Lung (tissue), 12 donors: Measurements from ENCODE around the gene MPHOSPH6. TPM values are rescaled to one million over a fixed set of nuclear protein-coding genes. Genes with fewer than 3 reads are reported as not detected.
A peak's percentile ranks its signal among the peaks of the same experiment; 100 is the strongest.

Experiments used
- ATAC-seq: fragments of 200-7000 bp; cut with Tn5 transposase; one replicate; pipeline ENCODE4 v1.9.1; 2020; ENCODE audit warnings: moderate number of reproducible peaks; ENCODE audit not compliant: insufficient read depth, low FRiP score
- DNase-seq, 3 donors: peaks; one replicate each; pipeline ENCODE4 v3.0.0-alpha.2; 2013 to 2017
- H3K27ac ChIP-seq, 2 donors: one replicate each; pipeline ENCODE4 v1.5.1; 2013; ENCODE audit warnings: mild to moderate bottlenecking in 2 of 2, moderate library complexity in 2 of 2, control low read depth in 1 of 2, inconsistent platforms in 1 of 2, low read depth in 1 of 2, low read length in 1 of 2
- H3K27me3 ChIP-seq, 3 donors: one replicate each; pipeline ENCODE4 v1.5.1; 2013; ENCODE audit warnings: low read length in 2 of 3; ENCODE audit not compliant: control insufficient read depth in 3 of 3, insufficient read depth in 3 of 3
- H3K36me3 ChIP-seq, 4 donors: one replicate each; pipeline ENCODE4 v1.5.1; 2013; ENCODE audit warnings: low read length in 4 of 4, mild to moderate bottlenecking in 1 of 4, moderate library complexity in 1 of 4; ENCODE audit not compliant: control insufficient read depth in 4 of 4, insufficient read depth in 4 of 4
- H3K4me1 ChIP-seq, 5 donors: one replicate each; pipeline ENCODE4 v1.5.1; 2013; ENCODE audit warnings: low read length in 5 of 5, mild to moderate bottlenecking in 2 of 5, moderate library complexity in 1 of 5; ENCODE audit not compliant: control insufficient read depth in 5 of 5, insufficient read depth in 5 of 5
- H3K4me3 ChIP-seq: one replicate; pipeline ENCODE4 v1.5.1; 2013; ENCODE audit warnings: mild to moderate bottlenecking, control low read depth, moderate library complexity
- H3K9ac ChIP-seq, 2 donors: one replicate each; pipeline ENCODE4 v1.5.1; 2013; ENCODE audit warnings: low read length in 2 of 2, control low read depth in 1 of 2; ENCODE audit not compliant: insufficient read depth in 1 of 2
- H3K9me3 ChIP-seq, 4 donors: one replicate each; pipeline ENCODE4 v1.5.1; 2013; ENCODE audit warnings: low read length in 3 of 4, mild to moderate bottlenecking in 1 of 4, moderate library complexity in 1 of 4; ENCODE audit not compliant: control insufficient read depth in 4 of 4, insufficient read depth in 3 of 4
- WGBS, 2 donors: extraction: QIAGEN DNeasy Blood & Tissue Kit; methylation state at CpG; one replicate each; pipeline ENCODE4 v1.1.7; 2013; 5-methylcytosine and 5-hydroxymethylcytosine counted together
- polyA plus RNA-seq, 2 donors: library from polyadenylated mRNA; stranded (reverse); fragments of 200-250 nt; gene quantifications; one replicate each; pipeline ENCODE4 v1.2.1, GENCODE V29; 2013
- total RNA-seq, 2 donors: library from RNA; depleted of rRNA in 1 of 2; stranded (reverse); fragments of >200 nt in 1 of 2; gene quantifications; one replicate each; pipeline ENCODE4 v1.2.1, GENCODE V29; 2014 to 2021
- TF ChIP-seq, protein P1 (sequence below): IDR thresholded peaks from 2 replicates; pipeline ENCODE4 v1.5.1; 2012; ENCODE audit warnings: mild to moderate bottlenecking; ENCODE audit errors: control extremely low read depth, extremely low read depth
- donor health status: control.
- donor health status: control.
- donor health status: Bipolar disorder and iron deficiency.
- donor health status: healthy.
- donor health status: DM: yes; HTN: yes; CAD: no.

The MPHOSPH6 gene
- total and polyA plus RNA-seq, 4 donors, result 24.2 to 31.8 (median 30.2) TPM

DNA sequence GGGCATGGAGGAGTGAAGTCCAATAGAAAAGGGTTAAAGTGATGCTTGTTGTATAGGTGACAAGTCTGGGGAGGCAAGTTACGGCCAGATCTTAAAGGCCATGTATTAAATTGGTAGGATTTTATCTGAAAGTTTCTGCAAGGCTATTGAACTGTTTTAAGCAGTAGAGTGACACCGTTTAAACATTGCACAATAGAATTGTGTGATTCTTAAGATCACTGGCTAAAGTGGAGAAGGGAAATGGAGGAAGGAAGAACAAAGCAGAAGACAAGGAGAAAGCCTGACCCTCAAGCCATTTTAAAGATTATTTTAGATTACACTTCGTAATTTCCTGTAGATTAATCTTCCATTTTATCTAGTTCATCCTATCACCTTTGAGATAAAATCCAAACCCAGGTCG is 5.6 kb upstream of the MPHOSPH6 start:
- Histone ChIP-seq H3K27me3 (peaks cover 0 to 61% (median 59%) of the 10 kb centered on the region in 3 donors), H3K9me3 (no peaks in the 10 kb centered on the region), H3K27ac (no peak overlapping the region), H3K4me3 (no peak overlapping the region), H3K36me3 (no peaks in the 10 kb centered on the region), H3K4me1 (peaks cover 0 to under 1% (median 0%) of the 10 kb centered on the region in 5 donors), H3K9ac (no peak overlapping the region)
- DNase-seq (no peak), ATAC-seq (no peak)
- TF ChIP-seq, protein P1, sequence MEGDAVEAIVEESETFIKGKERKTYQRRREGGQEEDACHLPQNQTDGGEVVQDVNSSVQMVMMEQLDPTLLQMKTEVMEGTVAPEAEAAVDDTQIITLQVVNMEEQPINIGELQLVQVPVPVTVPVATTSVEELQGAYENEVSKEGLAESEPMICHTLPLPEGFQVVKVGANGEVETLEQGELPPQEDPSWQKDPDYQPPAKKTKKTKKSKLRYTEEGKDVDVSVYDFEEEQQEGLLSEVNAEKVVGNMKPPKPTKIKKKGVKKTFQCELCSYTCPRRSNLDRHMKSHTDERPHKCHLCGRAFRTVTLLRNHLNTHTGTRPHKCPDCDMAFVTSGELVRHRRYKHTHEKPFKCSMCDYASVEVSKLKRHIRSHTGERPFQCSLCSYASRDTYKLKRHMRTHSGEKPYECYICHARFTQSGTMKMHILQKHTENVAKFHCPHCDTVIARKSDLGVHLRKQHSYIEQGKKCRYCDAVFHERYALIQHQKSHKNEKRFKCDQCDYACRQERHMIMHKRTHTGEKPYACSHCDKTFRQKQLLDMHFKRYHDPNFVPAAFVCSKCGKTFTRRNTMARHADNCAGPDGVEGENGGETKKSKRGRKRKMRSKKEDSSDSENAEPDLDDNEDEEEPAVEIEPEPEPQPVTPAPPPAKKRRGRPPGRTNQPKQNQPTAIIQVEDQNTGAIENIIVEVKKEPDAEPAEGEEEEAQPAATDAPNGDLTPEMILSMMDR, result no peak
- 52 to 55% methylated on average over 4 of the region's 4 CpGs for WGBS, 2 donors

DNA sequence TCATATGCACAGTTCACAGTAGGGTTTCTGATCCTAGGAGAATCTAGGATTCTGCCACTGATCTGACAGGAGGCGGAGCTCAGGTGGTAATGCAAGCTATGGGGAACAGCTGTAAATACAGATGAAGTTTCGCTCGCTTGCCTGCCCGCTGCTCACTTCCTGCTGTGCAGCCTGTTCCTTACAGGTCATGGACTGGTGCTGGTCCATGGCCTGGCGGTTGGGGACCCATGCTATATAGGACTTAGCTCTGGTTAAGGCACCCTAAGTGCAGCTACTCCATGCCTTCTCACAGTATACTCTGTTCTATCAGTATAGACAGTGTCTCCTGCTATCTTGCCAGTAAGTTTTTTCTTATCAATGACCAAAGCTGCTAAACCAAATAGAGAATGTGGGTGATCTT is 2.4 kb downstream of the MPHOSPH6 start:
- Histone ChIP-seq H3K27me3 (peaks cover 0 to 13% (median 12%) of the 10 kb centered on the region in 3 donors), H3K9ac (no peak overlapping the region), H3K4me1 (peaks cover 0 to 15% (median 4%) of the 10 kb centered on the region in 5 donors), H3K36me3 (peaks cover 2 to 16% (median 7%) of the 10 kb centered on the region in 4 donors), H3K4me3 (no peak overlapping the region), H3K27ac (no peak overlapping the region), H3K9me3 (no peaks in the 10 kb centered on the region)
- DNase-seq (no peak), ATAC-seq (no peak)
- TF ChIP-seq, protein P1, result no peak
- 98% methylated on average over 5 of the region's 5 CpGs for WGBS, 2 donors

DNA sequence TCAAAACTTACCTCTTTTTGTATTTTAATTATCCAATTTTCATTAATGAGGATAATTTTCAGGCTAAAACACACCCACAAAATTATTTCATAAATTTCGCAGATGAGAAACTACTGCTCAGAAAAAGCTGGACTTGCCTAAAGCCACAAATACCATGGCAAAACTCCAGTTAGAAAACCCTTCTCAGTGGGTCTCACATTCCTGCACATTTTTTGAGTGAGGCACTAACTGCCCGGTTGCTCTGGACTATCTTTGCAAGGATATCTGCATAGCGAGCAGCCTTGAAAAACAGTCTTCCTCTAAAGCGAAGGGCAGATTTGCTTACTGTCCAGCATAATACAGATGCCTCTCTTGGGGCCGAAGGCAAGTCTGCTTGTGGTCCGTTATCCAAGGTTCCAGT is 9.8 kb downstream of the MPHOSPH6 start:
- peaks cover 0 to 4% (median 2%) of the 10 kb centered on the region in 5 donors for H3K4me1 ChIP-seq
- no peak overlapping the region for H3K9ac ChIP-seq
- TF ChIP-seq, protein P1, result no peak
- no peak for DNase-seq
- H3K9me3 ChIP-seq, result no peaks in the 10 kb centered on the region
- H3K27ac ChIP-seq, result no peak overlapping the region
- WGBS, 2 donors, result 84 to 85% methylated on average over 6 of the region's 6 CpGs
- no peaks in the 10 kb centered on the region for H3K27me3 ChIP-seq
- no peak for ATAC-seq
- no peak overlapping the region for H3K4me3 ChIP-seq
- H3K36me3 ChIP-seq, result peaks cover 8 to 34% (median 11%) of the 10 kb centered on the region in 4 donors

DNA sequence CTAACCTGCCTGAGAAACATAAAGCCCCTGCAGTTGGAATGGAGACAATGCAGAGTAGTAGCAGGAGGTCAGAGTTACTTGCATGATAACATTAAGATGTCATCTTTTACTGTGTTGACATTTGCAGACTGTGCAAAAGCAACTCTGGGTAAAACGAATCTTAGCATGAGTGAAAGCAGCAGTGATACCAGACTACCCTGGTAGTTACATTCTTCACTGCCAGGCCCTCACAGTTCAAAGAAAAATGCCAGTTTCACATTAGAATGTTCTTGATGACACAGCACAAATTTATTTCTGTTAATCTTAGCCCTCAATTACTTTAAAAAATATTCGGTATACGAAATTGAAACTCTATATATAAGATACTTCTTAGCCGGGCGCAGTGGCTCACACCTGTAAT is 12.2 kb downstream of the MPHOSPH6 start:
- Histone ChIP-seq H3K27me3 (no peaks in the 10 kb centered on the region), H3K9ac (no peak overlapping the region), H3K4me3 (no peak overlapping the region), H3K4me1 (peaks cover 0 to 4% (median under 1%) of the 10 kb centered on the region in 5 donors), H3K36me3 (peaks cover 3 to 30% (median 11%) of the 10 kb centered on the region in 4 donors), H3K27ac (peak overlapping the region in 1 of 2 donors; percentile 70), H3K9me3 (no peaks in the 10 kb centered on the region)
- DNase-seq, result no peak
- WGBS, 2 donors, result 84 to 86% methylated on average over 5 of the region's 5 CpGs
- TF ChIP-seq, protein P1, result no peak
- ATAC-seq, result no peak
